ENCODE data around the gene FTH1. TPM values are rescaled to one million over a fixed set of nuclear protein-coding genes. Genes with fewer than 3 reads are reported as not detected.

The FTH1 gene
- total and polyA plus RNA-seq, 2 of the 13 experiments (the other 11 are each of a cell fraction or from before 2014, with no cell fraction given) = 607 to 760 TPM

- TF ChIP-seq MTF1 (CRISPR knock-in tag; IDR thresholded peaks at IDR 0.05) (no peak), AHR (CRISPR knock-in tag; IDR thresholded peaks at IDR 0.05) (no peak), HNF1B (CRISPR knock-in tag; IDR thresholded peaks at IDR 0.05) (no peak), NFIB (CRISPR knock-in tag; IDR thresholded peaks at IDR 0.05; ENCODE audit: borderline replicate concordance) (no peak), ZHX1 (CRISPR knock-in tag; IDR thresholded peaks at IDR 0.05; ENCODE audit: low read depth) (peak; percentile 58; the same call in 1 of the 2 replicates), HNF1A (IDR thresholded peaks at IDR 0.05; ENCODE audit: low read depth) (0 out of 2 replicates have a peak, but pooled peaks have one; percentile 15), HNF1A (CRISPR knock-in tag; IDR thresholded peaks at IDR 0.05; ENCODE audit: borderline replicate concordance) (no peak), ELK4 (CRISPR knock-in tag; IDR thresholded peaks at IDR 0.05; ENCODE audit: borderline replicate concordance) (no peak), MAFK (conservative IDR thresholded peaks at IDR 0.05 in 1 of 2, IDR thresholded peaks at IDR 0.05 in 1 of 2; ENCODE audit: low read length in 2 of 2) (no peak; a peak in 2 of 4 replicates), NONO (IDR thresholded peaks at IDR 0.05) (no peak), NONO (CRISPR knock-in tag; conservative IDR thresholded peaks at IDR 0.05) (no peak), ADNP (CRISPR knock-in tag; IDR thresholded peaks at IDR 0.05) (no peak), CCDC6 (CRISPR knock-in tag; IDR thresholded peaks at IDR 0.05) (no peak), ZNF30 (CRISPR knock-in tag; IDR thresholded peaks at IDR 0.05) (peak; percentile 54; the same call in 1 of the 2 replicates), ZKSCAN8 (CRISPR knock-in tag; IDR thresholded peaks at IDR 0.05; ENCODE audit: borderline replicate concordance) (no peak; the same call in 1 of the 2 replicates), ZNF143 (CRISPR knock-in tag; IDR thresholded peaks at IDR 0.05) (peak; percentile 78), NFYC (CRISPR knock-in tag; IDR thresholded peaks at IDR 0.05) (no peak), ZSCAN20 (CRISPR knock-in tag; IDR thresholded peaks at IDR 0.05; ENCODE audit: borderline replicate concordance) (no peak), ZNF672 (CRISPR knock-in tag; IDR thresholded peaks at IDR 0.05) (no peak), NRL (CRISPR knock-in tag; IDR thresholded peaks at IDR 0.05; ENCODE audit: borderline replicate concordance) (0 out of 2 replicates have a peak, but pooled peaks have one; percentile 15)
Observed at GRCh38 chr11:61972672-61973475, 5.4 kb upstream of the FTH1 start (continued).

Measured in HepG2 (cell line).